HCT116 (cell line): Measurements from ENCODE around the gene TK2.
"Not testable (repeated sequence)": the region's sequence is repeated elsewhere in the genome, so short reads cannot be mapped to it uniquely, and the experiment has no call there.

Source experiments
- CTCF ChIP-seq, 3 experiments: fragments of 200-600 bp in 1 of 3; sonication (generic) in 1 of 3; IDR thresholded peaks in 2 of 3; conservative IDR thresholded peaks in 1 of 3; 2 replicates each; pipeline ENCODE4 v1.5.1; 2012 to 2017; ENCODE audit warnings: low read depth in 2 of 3, low read length in 2 of 3, antibody characterized with exemption in 1 of 3, borderline replicate concordance in 1 of 3, control low read depth in 1 of 3, mild to moderate bottlenecking in 1 of 3, mixed read lengths in 1 of 3, mixed run types in 1 of 3, moderate library complexity in 1 of 3; ENCODE audit not compliant: insufficient read depth in 1 of 3
- ELF1 ChIP-seq: IDR thresholded peaks from 2 replicates; pipeline ENCODE4 v1.6.1; 2012; ENCODE audit warnings: low read depth, borderline replicate concordance
- JUND ChIP-seq: IDR thresholded peaks from 2 replicates; pipeline ENCODE4 v1.6.1; 2012
- POLR2A ChIP-seq: IDR thresholded peaks from 2 replicates; pipeline ENCODE4 v1.7.0; 2011; ENCODE audit warnings: borderline replicate concordance; ENCODE audit not compliant: insufficient read depth, insufficient read length; ENCODE audit errors: extremely low read depth
- TF ChIP-seq, protein P1 (sequence below): IDR thresholded peaks from 2 replicates; pipeline ENCODE4 v1.6.1; 2012; ENCODE audit warnings: low read depth

- not testable (repeated sequence) for TF ChIP-seq CTCF (IDR thresholded peaks at IDR 0.05 in 2 of 3, conservative IDR thresholded peaks at IDR 0.05 in 1 of 3; ENCODE audit: borderline replicate concordance in 1 of 3, insufficient read depth in 1 of 3, low read depth in 2 of 3, low read length in 2 of 3); JUND; POLR2A; ELF1
- TF ChIP-seq, protein P1, sequence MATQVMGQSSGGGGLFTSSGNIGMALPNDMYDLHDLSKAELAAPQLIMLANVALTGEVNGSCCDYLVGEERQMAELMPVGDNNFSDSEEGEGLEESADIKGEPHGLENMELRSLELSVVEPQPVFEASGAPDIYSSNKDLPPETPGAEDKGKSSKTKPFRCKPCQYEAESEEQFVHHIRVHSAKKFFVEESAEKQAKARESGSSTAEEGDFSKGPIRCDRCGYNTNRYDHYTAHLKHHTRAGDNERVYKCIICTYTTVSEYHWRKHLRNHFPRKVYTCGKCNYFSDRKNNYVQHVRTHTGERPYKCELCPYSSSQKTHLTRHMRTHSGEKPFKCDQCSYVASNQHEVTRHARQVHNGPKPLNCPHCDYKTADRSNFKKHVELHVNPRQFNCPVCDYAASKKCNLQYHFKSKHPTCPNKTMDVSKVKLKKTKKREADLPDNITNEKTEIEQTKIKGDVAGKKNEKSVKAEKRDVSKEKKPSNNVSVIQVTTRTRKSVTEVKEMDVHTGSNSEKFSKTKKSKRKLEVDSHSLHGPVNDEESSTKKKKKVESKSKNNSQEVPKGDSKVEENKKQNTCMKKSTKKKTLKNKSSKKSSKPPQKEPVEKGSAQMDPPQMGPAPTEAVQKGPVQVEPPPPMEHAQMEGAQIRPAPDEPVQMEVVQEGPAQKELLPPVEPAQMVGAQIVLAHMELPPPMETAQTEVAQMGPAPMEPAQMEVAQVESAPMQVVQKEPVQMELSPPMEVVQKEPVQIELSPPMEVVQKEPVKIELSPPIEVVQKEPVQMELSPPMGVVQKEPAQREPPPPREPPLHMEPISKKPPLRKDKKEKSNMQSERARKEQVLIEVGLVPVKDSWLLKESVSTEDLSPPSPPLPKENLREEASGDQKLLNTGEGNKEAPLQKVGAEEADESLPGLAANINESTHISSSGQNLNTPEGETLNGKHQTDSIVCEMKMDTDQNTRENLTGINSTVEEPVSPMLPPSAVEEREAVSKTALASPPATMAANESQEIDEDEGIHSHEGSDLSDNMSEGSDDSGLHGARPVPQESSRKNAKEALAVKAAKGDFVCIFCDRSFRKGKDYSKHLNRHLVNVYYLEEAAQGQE: not testable (repeated sequence)
These were observed 35.5 kb downstream of the TK2 start for GRCh38 chr16:66514391-66514790.
